NCI-H526 treated with DMSO at 0.1 percent for 48 hours (cell line): ENCODE results near the gene TRIM44.

Experiments
- DNase-seq: peaks from one replicate; lab custom pipeline; 2025; lab: John Stamatoyannopoulos, UW

The TRIM44 gene

DNA sequence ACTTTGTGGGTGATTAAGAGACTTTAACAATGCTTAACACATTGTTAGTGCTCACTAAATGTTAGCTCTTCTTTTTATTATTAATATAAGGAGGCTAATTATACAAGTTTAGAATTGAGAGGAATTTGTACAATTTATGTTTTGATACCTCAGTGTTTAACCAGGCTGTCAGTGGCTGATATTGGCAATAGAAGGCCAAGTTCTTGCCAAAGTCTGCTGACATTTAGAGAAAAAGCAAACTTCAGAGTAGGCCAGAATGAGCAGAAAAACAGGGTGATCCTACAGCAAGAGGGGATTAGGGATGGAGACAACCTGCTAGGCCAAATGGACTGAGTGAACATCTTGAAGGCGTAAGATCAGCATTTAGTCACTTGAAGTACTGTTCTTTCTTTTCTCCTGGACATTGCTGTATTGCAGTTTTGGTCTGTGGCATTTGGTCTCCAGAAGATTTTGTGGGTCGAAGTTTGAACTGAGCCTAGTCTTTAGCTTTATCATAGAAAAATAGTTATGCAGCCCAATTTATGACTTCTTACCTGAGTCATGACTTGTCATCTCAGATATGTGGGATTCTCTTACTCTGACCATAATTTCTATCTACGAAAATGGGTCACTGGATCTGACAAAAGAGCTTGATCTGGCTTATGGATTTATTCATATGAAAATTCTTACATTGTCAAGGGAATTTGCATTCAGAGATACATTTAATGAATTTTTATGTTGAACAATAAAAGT is 9.0 kb downstream of the TRIM44 start:
- DNase-seq: no peak

DNA sequence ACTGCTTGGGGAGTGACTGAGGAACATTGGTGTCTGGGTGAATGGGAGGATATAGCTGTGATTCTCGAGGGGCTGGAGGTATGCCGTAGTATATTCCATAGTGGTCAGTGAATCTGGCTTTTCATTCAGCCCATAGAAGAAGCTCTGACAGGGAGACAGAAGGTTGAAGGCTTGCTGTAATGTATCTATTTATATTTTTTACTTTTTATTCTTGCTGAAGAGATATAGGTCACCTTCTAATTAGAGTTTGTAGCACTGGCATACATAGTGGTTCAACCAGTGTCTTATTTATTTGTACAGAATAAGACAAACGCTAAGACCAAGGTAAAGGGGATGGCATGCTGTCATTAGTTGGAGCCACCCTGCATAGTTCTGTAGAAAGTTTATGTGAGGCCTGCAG is 10.0 kb downstream of the TRIM44 start:
- DNase-seq: no peak

DNA sequence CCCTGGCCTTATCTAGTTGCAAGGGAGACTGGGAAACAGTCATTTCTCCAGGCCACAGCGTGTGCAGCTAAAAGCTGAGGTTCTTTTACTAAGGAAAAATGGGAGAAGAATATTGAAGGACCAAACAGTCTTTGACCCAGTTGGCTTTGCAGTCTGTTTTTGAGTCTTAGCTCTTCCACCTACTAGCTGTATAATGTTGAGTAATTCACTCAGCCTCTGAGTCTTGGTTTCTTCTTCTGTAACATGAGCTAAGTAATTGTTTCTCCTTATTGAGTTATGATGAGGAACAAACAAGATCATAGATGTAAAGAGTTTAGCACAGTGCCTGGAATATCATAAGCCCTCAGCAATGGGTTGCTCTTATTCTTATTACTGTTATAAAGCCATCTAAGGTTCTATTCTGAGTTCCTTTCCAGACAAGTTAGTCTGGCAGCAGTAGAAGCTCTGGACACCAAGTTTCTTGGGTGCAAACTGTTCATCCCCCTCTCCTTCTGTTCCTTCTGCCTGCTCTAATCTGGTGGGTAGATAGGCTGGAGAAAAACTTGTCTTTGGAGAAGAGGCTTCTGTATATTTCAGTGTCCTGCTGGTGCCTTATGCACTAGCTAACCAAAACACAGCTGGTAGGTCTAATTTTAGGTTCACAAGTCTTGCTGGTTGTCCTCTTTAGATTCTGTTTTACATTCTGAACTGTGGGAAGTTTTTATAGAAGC is 13.5 kb downstream of the TRIM44 start:
- DNase-seq: no peak

DNA sequence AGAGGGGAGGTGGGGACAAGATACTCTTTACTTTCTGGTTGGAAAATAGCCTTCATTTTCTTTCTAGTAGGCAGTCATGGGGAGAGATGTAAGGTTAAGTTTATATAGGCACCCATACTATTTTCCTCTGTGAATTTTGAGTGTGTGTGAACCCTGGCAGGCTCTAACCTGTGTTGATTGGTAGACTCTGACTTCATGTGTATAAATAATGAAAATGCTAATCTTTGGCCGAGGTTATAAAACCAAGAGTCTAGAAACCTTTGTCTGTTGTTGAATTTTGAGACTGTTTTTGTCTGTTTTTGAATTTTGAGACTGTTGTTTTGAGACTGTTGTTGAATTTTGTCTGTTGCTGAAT is 14.0 kb downstream of the TRIM44 start:
- no peak for DNase-seq

DNA sequence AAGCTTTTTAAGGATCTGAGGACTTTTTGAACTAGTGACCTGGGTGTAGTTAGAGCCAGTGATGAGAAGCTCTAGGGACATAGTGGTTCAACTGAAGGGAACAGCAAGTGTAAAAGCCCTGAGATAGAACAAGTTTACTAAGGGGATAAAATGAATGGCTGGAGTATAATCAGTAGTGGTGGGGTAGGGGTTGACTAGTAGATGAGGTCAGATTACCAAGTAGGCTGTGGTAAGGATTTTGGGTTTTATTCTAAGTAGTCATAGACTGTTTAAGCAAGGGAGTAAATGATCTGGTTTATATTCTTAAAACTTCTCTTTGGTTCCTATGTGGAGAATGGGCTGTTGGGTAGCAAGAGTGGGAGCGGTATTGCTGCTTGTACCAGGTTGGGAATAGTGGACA is 15.3 kb downstream of the TRIM44 start:
- no peak for DNase-seq

DNA sequence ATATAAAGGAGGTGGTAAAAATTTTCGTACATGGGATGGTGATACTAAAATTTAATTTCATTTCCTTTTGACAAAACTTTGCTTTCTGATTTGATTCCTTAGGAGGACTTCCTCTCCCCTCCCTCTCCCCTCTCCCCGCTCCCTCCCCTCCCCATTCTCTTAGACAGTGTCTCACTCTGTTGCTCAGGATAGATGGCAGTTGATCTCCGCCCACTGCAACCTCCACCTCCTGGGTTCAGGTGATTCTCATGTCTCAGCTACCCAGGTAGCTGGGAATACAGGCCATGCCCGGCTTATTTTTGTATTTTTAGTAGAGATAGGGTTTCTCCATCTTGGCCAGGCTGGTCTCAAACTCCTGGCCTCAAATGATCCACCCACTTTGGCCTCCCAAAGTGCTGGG is 15.9 kb downstream of the TRIM44 start:
- DNase-seq: no peak

DNA sequence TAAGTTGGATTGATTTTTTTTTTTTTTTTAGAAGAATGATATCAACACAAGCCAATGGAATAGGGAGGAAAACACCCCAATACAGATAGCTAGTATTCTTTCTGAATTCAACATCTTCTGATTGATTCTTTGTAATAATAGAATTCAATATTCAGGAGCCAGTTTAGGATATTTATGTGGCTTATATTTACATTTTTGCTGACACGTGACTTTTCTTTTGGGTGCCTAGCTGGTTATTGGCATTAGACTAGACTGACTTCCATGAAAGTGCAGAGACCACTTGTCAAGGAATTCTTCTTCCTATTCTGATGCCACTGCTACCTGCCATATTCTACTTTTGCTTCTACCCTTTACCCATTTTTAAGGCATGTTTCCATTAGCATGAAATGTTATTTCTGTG is 16.4 kb downstream of the TRIM44 start:
- no peak for DNase-seq

DNA sequence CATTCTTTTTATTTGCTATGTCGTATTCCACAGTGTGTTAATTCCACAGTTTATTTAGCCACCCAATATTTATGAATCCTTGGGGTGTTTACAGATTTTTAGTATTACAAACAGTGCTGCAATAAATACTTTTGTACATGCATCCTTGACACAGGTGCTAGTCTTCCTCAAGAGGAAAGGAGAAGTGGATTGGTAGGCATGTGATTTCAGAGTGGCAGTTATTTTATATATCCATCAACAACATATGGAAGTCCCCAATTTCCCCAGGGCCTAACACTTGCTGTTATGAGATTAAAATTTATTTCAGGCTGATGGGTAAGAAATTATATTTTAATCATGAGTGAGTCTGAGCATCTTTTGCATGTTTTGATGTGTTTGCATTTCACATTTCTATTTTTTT is 17.9 kb downstream of the TRIM44 start:
- DNase-seq: no peak

DNA sequence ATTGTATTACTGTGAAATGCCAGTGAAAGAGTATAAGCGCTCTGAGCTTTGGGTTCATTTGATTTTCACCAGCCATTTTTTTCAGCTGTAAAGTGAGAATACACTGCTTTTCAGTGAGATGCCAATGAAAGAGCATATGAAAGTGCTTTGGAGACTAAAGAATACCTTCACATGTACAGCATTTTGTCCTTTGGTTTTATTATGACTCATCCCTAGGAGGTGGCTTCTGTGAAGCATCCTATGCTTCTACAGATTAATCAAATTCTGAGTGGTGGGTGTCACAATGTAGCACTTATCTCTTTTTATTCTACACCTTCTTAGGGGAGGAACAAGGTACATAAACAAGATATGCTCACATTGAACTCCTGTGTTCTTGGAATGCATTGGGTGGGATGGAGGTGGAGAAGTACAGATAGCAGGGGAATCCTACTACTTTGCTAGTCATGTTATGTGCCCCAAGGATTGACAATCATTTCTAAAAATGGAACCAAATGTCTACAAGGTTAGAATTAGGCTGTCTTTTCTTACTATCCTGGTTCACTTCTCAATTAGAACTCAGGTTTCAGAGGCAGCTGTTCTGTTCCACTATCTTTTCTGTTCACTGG is 18.7 kb downstream of the TRIM44 start:
- DNase-seq: no peak

DNA sequence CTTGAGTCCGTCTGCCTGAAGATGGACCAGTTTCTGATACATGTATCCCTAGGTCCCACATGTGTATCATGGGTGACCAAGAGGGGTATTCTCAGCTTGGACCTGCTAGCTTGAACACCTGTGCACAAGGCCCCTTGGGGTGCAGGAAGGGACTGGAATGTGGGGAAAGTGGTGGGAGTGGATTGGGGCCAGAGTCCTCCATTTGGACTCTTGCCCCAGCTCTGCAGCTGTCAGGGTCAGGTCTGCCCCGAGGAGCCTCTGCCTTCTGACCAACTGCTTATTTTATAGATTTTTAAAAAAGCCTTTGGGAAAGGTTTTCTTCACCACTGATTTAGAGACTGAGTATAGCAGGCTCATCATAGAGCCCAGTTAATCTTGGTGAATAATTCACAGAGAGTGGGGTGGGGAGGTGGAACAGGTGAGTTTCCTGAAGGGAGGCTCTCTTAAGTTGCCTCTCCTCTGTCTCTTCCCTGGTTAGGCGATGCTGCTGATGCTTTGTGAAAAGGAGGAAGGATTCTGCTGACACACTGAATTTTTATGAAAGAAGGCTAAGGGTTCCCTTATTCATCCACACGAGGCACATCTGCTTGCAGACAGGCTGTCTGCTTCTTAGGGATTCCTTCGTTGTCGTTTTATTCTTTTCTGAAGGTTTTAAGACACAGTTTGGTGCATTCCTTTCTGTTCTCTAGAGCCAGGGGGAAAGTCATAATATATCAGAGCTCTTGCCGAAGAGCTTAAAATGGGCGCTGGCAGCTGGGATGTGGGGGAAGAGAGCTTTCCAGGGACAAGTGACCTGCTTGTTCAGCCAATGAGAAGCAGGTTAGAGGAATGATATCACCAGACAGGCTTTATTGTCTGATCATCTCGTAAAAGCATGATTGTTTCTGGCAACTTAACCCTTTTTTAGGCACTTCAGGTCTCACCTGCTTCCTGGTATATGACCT is 19.9 kb downstream of the TRIM44 start:
- no peak for DNase-seq

DNA sequence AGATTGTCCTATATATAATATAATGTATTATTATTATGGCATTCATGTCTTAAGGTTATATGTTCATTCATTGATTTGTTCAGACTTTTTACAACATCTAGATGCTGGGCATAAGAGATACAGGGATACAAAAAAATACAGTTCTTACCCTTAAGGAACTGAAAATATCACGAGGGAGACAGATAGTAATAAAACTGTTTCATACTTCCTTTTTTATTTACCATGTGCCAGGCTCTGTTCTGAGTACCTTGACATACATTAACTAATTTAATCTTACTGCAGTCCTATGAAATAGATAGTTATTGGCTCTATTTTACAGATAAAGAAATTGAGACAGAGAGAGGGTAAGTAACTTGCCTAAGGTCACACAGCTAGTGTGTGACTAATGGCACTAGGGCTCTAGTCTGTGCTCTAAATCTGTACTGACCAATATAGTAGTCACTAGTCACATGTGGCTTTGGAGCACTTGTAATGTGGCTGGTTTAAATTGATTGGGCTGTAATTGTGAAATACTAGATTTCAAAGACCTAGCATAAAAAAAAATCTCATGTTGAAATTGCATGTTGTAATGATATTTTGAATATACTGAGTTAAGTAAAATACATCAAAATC is 21.3 kb downstream of the TRIM44 start:
- no peak for DNase-seq

DNA sequence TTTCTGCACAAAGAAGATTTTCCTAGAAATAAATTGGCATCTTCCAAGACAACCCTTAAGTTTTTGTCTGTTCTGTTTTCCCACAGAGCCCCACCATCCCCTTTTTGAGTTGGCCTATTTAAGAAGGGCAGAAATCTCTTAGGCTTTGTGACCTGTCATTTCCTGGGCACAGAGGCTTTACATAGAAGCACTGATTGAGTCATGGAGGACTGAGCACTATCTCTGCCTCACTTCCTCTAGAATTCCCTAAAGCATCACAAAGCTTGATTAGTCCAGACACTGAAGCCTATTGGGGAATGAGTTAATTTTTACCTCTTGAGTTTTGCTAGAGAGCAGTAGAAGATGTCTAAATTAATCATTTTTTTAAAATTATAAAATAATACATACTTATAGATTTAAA is 25.4 kb downstream of the TRIM44 start:
- DNase-seq: no peak

DNA sequence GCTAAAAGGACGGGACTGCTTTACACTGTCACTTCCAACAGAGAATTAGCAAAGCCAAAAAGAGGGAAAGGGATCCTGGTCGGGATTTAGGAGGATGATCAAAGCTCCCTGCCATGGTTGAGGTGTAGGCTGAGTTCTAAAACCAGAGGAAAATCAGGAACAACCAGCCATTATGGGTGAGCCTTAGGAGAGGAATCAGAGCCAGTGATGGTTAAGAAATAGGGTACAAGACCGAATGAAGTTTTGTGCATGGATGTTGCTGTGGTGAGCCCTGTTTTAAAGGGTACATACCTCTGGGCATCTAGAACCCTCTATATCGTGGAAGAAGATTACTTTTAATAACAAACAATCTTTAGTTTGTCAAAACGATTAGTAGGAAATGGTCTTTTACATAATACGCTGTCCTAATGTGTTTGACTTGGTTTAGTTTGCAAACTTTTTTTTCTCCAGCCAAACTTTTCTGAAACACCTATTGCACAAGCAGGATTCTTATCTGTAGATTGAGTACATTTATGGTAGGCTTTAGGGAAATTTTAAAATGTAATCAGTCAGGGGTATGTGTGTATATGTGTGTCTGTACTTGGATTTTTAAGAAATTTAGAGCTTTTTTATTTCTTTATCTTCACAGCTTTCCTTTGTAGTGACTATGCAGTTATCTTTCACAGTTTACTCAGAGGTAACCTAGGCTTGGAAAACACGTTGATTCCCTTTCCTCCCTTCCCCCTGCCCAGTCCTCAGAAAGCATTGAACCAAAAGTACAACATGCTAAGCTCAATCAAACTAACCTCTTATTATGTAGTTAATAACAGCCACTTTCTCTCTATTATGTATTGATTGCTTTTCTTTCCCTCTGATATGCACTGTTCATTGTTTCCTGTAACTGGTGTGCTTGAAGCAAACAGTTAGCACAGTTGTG is 26.8 kb downstream of the TRIM44 start:
- no peak for DNase-seq

DNA sequence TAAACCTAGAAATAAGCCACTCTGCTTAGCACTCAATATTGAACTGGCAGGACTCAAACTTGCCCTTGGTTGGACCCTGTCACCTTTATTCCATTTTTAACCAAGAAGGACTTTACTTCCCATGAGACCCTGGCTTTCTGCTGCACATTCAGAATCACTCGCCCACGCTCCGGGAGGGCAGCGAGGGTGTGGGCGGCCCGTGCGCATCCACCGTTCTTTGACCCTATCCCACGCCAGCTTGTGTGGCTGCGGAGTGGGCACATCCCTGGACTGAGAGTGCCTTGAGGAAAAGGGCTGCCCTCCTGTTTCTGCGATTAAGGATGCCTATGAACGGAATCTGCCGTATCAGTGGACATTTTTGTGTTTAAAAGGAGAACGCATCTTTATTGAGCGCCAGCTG is 39.6 kb downstream of the TRIM44 start:
- no peak for DNase-seq

DNA sequence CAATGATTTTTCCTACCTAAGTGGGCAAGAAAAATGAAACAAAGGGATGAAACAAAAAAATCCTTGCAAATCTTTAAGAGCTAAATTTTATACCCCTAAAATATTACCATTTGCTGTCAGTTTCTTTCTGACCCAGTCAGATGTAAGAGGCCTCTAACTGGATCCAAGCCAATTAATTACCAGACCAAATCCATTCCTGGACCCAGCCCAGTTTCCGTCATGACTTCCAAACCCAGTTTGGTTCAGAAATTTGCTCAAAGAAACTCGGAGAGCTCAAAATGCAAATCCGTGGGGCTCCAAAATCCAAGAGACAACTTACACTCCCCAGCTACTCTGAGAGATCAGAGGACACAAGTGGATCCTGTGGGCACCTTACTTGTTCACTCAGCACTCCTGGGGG is 46.8 kb downstream of the TRIM44 start:
- DNase-seq: no peak

DNA sequence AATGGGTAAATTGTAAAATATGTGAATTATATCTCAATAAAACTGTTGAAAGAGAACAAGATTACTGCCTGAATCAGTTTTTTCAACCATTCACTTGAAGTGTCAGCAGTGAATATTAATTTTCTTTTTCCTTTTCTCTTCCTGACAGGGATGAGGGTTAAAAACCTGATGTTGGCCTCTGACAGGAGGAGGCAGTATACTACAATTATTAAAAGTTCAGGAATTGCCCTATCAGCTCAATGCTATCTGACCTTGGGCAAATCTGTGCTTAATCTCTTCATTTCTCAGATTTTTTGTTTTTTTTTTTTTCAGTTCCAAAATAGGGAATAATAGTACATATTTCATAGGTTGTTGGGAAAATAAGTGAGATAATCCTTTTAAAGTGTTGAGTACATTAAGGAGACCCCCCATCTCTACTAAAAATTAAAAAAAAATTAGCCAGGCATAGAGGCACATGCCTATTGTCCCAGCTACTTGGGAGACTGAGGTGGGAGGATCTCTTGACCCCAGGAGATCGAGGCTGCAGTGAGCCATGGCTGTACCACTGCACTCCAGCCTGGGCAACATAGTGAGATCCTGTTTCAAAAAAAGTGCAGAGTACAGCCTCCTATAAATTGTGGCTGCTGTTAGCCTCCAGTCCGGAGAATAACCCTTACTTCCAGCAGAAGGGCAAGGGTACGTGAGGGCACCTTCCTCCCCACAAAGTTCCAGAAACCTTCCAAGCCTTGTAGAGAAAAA is 48.8 kb downstream of the TRIM44 start:
- no peak for DNase-seq

DNA sequence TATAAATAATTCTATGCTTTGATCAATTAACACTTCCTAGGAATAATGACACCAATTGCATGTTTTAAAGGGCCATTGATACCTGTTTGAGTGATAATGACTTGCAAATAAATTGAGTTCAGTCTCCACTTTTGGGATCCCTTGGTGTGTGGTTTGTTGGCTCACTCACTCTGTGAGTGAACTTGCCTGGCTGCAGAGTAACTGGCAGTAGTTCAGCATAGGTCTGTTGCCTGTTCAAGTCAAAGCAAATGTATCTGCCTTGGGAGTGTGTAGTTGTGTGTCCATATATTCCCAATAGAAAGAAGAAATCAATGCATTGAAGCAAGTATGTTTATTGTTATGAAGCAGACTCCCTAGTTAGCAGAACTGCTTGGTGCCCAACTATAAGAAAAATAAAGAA is 49.3 kb downstream of the TRIM44 start:
- DNase-seq: no peak

DNA sequence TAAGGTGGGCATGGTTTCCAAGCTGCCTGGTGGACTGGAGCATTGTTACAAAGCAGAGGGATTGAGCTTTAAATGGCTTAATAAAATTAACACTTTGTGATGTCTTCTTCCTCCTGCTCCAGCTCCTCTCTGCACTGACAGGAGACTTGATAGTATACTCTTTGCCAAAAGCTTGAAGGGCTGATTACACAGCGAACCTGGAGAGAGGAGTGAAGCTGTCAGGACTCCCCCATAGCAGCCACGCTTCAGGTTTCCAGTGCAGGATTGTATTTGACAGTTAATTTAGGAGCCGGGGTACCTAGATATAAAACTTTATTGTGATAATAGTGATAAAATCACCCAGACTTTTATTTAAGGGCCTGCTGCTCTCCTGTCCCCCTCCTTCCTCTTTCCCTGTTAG is 50.0 kb downstream of the TRIM44 start:
- no peak for DNase-seq

DNA sequence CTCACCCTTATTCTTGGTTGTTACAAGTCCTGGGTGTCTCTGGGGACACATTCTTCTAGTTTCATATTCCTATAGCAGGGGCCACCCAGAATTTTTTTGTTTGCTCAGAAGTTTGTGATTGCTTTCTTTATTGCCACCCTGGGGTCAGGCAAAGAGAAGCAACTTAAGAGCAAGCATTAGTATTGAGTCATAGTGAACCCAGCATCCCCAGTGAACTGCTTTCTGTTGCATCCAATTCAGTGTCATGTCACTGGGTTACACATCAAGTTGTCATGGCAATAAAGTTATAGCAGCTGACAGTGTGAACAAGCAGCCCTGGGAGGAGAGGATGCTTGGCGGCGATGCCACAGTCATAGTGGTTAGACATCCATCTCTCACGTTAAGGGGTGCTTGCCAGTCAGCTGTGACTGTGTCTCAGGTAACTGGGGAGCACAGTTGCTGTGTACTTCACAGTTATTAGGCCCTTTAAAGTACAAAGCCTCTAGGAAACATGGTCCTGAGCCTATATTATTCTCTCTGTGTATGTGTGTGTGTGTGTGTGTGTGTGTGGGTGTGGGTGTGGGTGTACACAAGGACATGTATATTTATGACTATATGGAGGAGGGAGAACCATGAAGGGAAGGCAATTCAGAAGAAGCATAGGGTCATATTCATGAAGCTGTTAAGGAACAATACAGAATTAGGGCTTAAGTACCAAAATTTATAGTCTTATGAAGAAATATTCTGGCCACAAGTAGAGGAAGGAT is 52.5 kb downstream of the TRIM44 start:
- no peak for DNase-seq
